ENCODE results near the gene ANKRD24.
"Not testable (repeated sequence)": the region's sequence is repeated elsewhere in the genome, so short reads cannot be mapped to it uniquely, and the experiment has no call there.

ANKRD24 gene

DNA sequence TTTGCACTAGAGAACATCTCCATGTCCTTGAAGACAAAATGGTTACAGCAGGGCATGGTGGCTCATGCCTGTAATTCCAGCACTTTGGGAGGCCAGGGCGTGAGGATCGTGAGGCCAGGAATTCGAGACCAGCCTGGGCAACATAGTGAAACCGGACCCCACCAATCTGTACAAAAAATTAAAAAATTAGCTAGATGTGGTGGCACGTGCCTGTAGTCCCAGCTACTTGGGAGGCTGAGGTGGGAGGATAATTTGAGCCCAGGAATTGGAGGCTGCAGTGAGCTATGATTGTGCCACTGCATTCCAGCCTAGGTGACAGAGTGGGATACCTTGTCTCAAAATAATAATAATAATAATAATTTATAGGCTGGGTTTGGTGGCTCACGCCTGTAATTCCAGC, 47.7 kb downstream of the ANKRD24 start:
- H3K4me2 ChIP-seq (ENCODE audit: low read length); H3K9me3 ChIP-seq (ENCODE audit: control insufficient read depth, insufficient read depth, low read length): not testable (repeated sequence)

DNA sequence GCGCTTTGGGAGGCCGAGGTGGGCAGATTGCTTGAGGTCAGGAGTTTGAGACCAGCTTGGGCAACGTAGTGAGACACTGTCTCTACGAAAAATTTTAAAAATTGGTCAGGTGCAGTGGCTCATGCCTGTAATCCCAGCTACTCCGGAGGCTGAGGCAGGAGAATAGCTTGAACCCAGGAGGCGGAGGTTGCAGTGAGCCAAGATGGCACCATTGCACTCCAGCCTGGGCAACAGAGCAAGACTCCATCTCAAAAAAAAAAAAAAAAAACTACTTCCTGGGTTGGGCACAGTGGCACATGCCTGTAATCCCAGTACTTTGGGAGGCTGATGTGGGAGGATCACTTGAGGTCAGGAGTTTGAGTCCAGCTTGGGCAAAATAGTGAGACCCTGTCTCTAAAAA, 49.0 kb downstream of the ANKRD24 start:
- peaks cover 41% of the 10 kb centered on the region for H3K27me3 ChIP-seq (ENCODE audit: control insufficient read depth, low read length)
- not testable (repeated sequence) for H3K4me2 ChIP-seq (ENCODE audit: low read length)

More for the DNA sequence above, 47.7 kb downstream of the ANKRD24 start:
- H3K27ac ChIP-seq (ENCODE audit: low read depth, low read length); H3K9me2 ChIP-seq (replicated peaks; ENCODE audit: control insufficient read depth, low read length); H3K36me3 ChIP-seq (ENCODE audit: control insufficient read depth, low read length); H3K79me2 ChIP-seq (ENCODE audit: control insufficient read depth, low read length); H3F3A ChIP-seq (ENCODE audit: control insufficient read depth, insufficient read depth); H3K4me3 ChIP-seq (ENCODE audit: low read length); H4K20me1 ChIP-seq (ENCODE audit: control insufficient read depth, insufficient read depth, low read depth, low read length): not testable (repeated sequence)
- H3K27me3 ChIP-seq (ENCODE audit: control insufficient read depth, low read length): peaks cover 48% of the 10 kb centered on the region
- H3K4me1 ChIP-seq (ENCODE audit: control insufficient read depth, low read length): peaks cover 11% of the 10 kb centered on the region
- TF ChIP-seq EZH2phosphoT487 (IDR thresholded peaks at IDR 0.05; ENCODE audit: borderline replicate concordance, low read length): 0 out of 2 replicates have a peak, but pooled peaks have one; percentile 51

DNA sequence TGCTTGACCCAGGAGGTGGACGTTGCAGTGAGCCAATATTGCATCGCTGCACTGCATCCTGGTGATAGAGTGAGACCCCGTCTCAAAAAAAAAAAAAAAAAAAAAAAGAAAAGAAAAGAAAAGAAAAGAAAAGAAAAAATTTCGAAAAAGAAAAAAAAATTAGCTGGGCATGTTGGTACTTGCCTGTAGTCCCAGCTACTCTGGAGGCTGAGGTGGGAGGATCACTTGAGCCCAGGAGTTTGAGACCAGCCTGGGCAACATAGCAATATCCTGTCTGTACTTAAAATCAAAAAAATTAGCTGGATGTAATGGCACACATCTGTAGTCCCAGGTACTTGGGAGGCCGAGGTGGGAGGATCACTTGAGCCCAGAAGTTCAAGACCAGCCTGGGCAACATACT, 49.6 kb downstream of the ANKRD24 start:
- not testable (repeated sequence) for H3K79me2 ChIP-seq (ENCODE audit: control insufficient read depth, low read length); H3K9me2 ChIP-seq (replicated peaks; ENCODE audit: control insufficient read depth, low read length); H3K4me3 ChIP-seq (ENCODE audit: low read length); H3F3A ChIP-seq (ENCODE audit: control insufficient read depth, insufficient read depth); H4K20me1 ChIP-seq (ENCODE audit: control insufficient read depth, insufficient read depth, low read depth, low read length); H3K4me2 ChIP-seq (ENCODE audit: low read length); H3K9me3 ChIP-seq (ENCODE audit: control insufficient read depth, insufficient read depth, low read length); H3K36me3 ChIP-seq (ENCODE audit: control insufficient read depth, low read length); H3K27ac ChIP-seq (ENCODE audit: low read depth, low read length)
- Histone ChIP-seq H3K4me1 (ENCODE audit: control insufficient read depth, low read length) (peaks cover 11% of the 10 kb centered on the region), H3K27me3 (ENCODE audit: control insufficient read depth, low read length) (peaks cover 38% of the 10 kb centered on the region)

More for the DNA sequence above, 49.0 kb downstream of the ANKRD24 start:
- not testable (repeated sequence) for H3K9me2 ChIP-seq (replicated peaks; ENCODE audit: control insufficient read depth, low read length); H3K79me2 ChIP-seq (ENCODE audit: control insufficient read depth, low read length); H3K27ac ChIP-seq (ENCODE audit: low read depth, low read length); H3F3A ChIP-seq (ENCODE audit: control insufficient read depth, insufficient read depth); H3K4me3 ChIP-seq (ENCODE audit: low read length); H4K20me1 ChIP-seq (ENCODE audit: control insufficient read depth, insufficient read depth, low read depth, low read length); H3K9me3 ChIP-seq (ENCODE audit: control insufficient read depth, insufficient read depth, low read length); H3K36me3 ChIP-seq (ENCODE audit: control insufficient read depth, low read length)
- peaks cover 11% of the 10 kb centered on the region for H3K4me1 ChIP-seq (ENCODE audit: control insufficient read depth, low read length)

GRCh38 chr19:4232614-4233281, 50.3 kb downstream of the ANKRD24 start:
- no peak overlapping the region for H3K4me3 ChIP-seq (ENCODE audit: low read length)
- peaks cover 11% of the 10 kb centered on the region for H3K4me1 ChIP-seq (ENCODE audit: control insufficient read depth, low read length)
- H3K79me2 ChIP-seq (ENCODE audit: control insufficient read depth, low read length): no peaks in the 10 kb centered on the region
- TF ChIP-seq EZH2phosphoT487 (IDR thresholded peaks at IDR 0.05; ENCODE audit: borderline replicate concordance, low read length): no peak
- TF ChIP-seq CTCF (IDR thresholded peaks at IDR 0.05; ENCODE audit: low read depth, low read length, poor library complexity, severe bottlenecking): no peak
- peak overlapping the region; percentile 8; the same call in 1 of the 2 replicates for H3K4me2 ChIP-seq (ENCODE audit: low read length)
- H3K27ac ChIP-seq (ENCODE audit: low read depth, low read length): no peak overlapping the region
- no peaks in the 10 kb centered on the region for H3F3A ChIP-seq (ENCODE audit: control insufficient read depth, insufficient read depth)
- no peaks in the 10 kb centered on the region for H3K9me3 ChIP-seq (ENCODE audit: control insufficient read depth, insufficient read depth, low read length)
- H3K36me3 ChIP-seq (ENCODE audit: control insufficient read depth, low read length): no peaks in the 10 kb centered on the region
- no peaks in the 10 kb centered on the region for H3K9me2 ChIP-seq (replicated peaks; ENCODE audit: control insufficient read depth, low read length)
- peaks cover 32% of the 10 kb centered on the region for H3K27me3 ChIP-seq (ENCODE audit: control insufficient read depth, low read length)
- no peaks in the 10 kb centered on the region for H4K20me1 ChIP-seq (ENCODE audit: control insufficient read depth, insufficient read depth, low read depth, low read length)

DNA sequence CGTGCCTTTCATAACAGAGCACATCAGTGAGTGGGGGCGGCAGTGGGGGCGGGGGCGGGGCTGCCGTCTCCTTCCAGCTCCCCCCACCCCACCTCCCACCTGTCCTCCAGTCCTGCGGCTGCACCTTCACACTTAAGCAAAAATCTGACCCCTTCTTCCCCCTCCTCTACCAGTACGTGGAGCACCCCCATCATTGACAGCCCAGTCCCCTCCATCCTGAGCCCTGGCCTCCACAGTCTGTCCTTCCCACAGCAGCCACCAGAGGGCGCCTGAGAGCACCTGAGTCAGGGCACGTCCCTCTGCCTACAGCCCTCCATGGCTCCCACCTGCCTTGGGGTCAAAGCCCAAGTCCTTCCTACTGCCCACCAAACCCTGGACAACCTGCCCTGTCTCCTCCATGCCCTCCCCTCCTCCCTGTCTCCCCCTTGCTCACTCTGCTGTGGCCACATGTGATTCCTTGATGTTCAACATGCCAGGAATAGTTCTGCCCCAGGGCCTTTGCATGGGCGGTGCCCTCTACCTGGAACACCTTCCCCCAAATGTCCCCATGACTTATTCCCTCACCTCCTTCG, 50.9 kb downstream of the ANKRD24 start:
- H3K4me2 ChIP-seq (ENCODE audit: low read length): peak overlapping the region; percentile 8; the same call in 1 of the 2 replicates

More for the DNA sequence above, 50.9 kb downstream of the ANKRD24 start:
- Histone ChIP-seq H3K9me3 (ENCODE audit: control insufficient read depth, insufficient read depth, low read length) (no peaks in the 10 kb centered on the region), H3K27ac (ENCODE audit: low read depth, low read length) (no peak overlapping the region), H3K27me3 (ENCODE audit: control insufficient read depth, low read length) (peaks cover 26% of the 10 kb centered on the region), H3K9me2 (replicated peaks; ENCODE audit: control insufficient read depth, low read length) (no peaks in the 10 kb centered on the region), H3K79me2 (ENCODE audit: control insufficient read depth, low read length) (no peaks in the 10 kb centered on the region), H3K4me1 (ENCODE audit: control insufficient read depth, low read length) (peaks cover 11% of the 10 kb centered on the region), H4K20me1 (ENCODE audit: control insufficient read depth, insufficient read depth, low read depth, low read length) (no peaks in the 10 kb centered on the region), H3K4me3 (ENCODE audit: low read length) (no peak overlapping the region), H3K36me3 (ENCODE audit: control insufficient read depth, low read length) (no peaks in the 10 kb centered on the region), H3F3A (ENCODE audit: control insufficient read depth, insufficient read depth) (no peaks in the 10 kb centered on the region)
- TF ChIP-seq CTCF (IDR thresholded peaks at IDR 0.05; ENCODE audit: low read depth, low read length, poor library complexity, severe bottlenecking) (peak; percentile 97), EZH2phosphoT487 (IDR thresholded peaks at IDR 0.05; ENCODE audit: borderline replicate concordance, low read length) (no peak)

Measured in DOHH2 (cell line).